Calu3 (cell line): ENCODE results near the gene HMMR. TPM values are rescaled to one million over a fixed set of nuclear protein-coding genes. Genes with fewer than 3 reads are reported as not detected.

Experiments
- BruUV-seq: library from RNA; stranded (reverse); fragments of 400-500 nt; replicated peaks from 2 replicates; lab custom pipeline; 2021; lab: Mats Ljungman, UMichigan
- CTCF ChIA-PET: fragments of 300-600 bp; sonication (Branson Sonifier 250); formaldehyde crosslinking; loops from one replicate; lab custom pipeline; 2022; ENCODE audit warnings: antibody characterized with exemption; lab: Charles Lee
- DNase-seq: peaks from one replicate; pipeline ENCODE4 v3.0.0; 2022
- H3K27ac Mint-ChIP-seq: one replicate; pipeline ENCODE4 v1.8.0; 2022; ENCODE audit warnings: mixed read lengths; ENCODE audit not compliant: unreplicated experiment
- H3K27me3 Mint-ChIP-seq: one replicate; pipeline ENCODE4 v1.8.0; 2022; ENCODE audit warnings: mixed read lengths; ENCODE audit not compliant: unreplicated experiment
- H3K36me3 Mint-ChIP-seq: one replicate; pipeline ENCODE4 v1.8.0; 2022; ENCODE audit warnings: mild to moderate bottlenecking, moderate library complexity, mixed read lengths; ENCODE audit not compliant: insufficient read depth, unreplicated experiment
- H3K4me1 Mint-ChIP-seq: one replicate; pipeline ENCODE4 v1.8.0; 2022; ENCODE audit warnings: mild to moderate bottlenecking, low read depth, mixed read lengths; ENCODE audit not compliant: unreplicated experiment
- H3K4me3 Mint-ChIP-seq: one replicate; pipeline ENCODE4 v1.8.0; 2022; ENCODE audit warnings: mild to moderate bottlenecking, low read depth, moderate library complexity, mixed read lengths; ENCODE audit not compliant: unreplicated experiment
- H3K9me3 Mint-ChIP-seq: one replicate; pipeline ENCODE4 v1.8.0; 2022; ENCODE audit warnings: low read depth, mixed read lengths; ENCODE audit not compliant: unreplicated experiment
- CTCF ChIP-seq: fragments of 200-600 bp; IDR thresholded peaks from one replicate; pipeline ENCODE4 v1.8.0; 2022; ENCODE audit warnings: antibody characterized with exemption; ENCODE audit not compliant: unreplicated experiment
- intact Hi-C: fragments of 100-400 bp; cut with micrococcal nuclease; formaldehyde crosslinking; loops from one replicate; pipeline ENCODE4 v1.10.0; 2022; ENCODE audit not compliant: unreplicated experiment
- total RNA-seq: library from RNA; stranded (reverse); gene quantifications from 2 replicates; pipeline ENCODE4 v1.2.3, GENCODE V29; 2022

HMMR gene
- total RNA-seq, 1 experiment from 2014 or later: 54.3 TPM

GRCh38 chr5:163437011-163437308 is 23.5 kb upstream of the HMMR start:
- intact Hi-C loops: loop anchor here (2.0 kb wide), 2 partner anchors 18 to 22 kb away; no protein-coding TSS in a partner anchor
- peaks cover 37% of the 10 kb centered on the region for H3K4me1 Mint-ChIP-seq
- DNase-seq: no peak
- no peak for TF ChIP-seq CTCF
- no peaks in the 10 kb centered on the region for H3K27me3 Mint-ChIP-seq
- peak overlapping the region; percentile 88 for H3K4me3 Mint-ChIP-seq
- BruUV-seq: no TSS peak
- H3K36me3 Mint-ChIP-seq: peaks cover 38% of the 10 kb centered on the region
- peak overlapping the region; percentile 82 for H3K27ac Mint-ChIP-seq
- no peaks in the 10 kb centered on the region for H3K9me3 Mint-ChIP-seq
- CTCF ChIA-PET: interaction anchor here (0.7 kb wide), 1 partner anchor 14 kb away, joined by 3 read pairs; no protein-coding TSS in a partner anchor

GRCh38 chr5:163437309-163438182 is 22.9 kb upstream of the HMMR start, which contains the start of gene CCNG1:
CCNG1 (plus strand) TSS chr5:163437595; CDS start chr5:163439257, 1,662 bp downstream.
- Mint-ChIP-seq H3K27me3 (no peaks in the 10 kb centered on the region), H3K9me3 (no peaks in the 10 kb centered on the region), H3K4me3 (peak within 1 kb of the TSS; percentile 88), H3K4me1 (peaks cover 37% of the 10 kb centered on the region), H3K27ac (peak within 1 kb of the TSS; percentile 82), H3K36me3 (peaks cover 40% of the 10 kb centered on the region)
- intact Hi-C loops: loop anchor here (2.0 kb wide), 2 partner anchors 19 to 21 kb away; no protein-coding TSS in a partner anchor
- peak; percentile 96 for DNase-seq
- CTCF ChIA-PET: interaction anchor here (0.6 to 0.9 kb wide), 4 partner anchors 14 to 301 kb away, joined by 3 to 4 read pairs (median 3); no protein-coding TSS in a partner anchor
- no peak for TF ChIP-seq CTCF
- no TSS peak for BruUV-seq

- TF ChIP-seq CTCF: no peak
- H3K9me3 Mint-ChIP-seq: no peaks in the 10 kb centered on the region
- peak overlapping the region; percentile 88 for H3K4me3 Mint-ChIP-seq
- intact Hi-C loops: no loop called here
- DNase-seq: no peak
- H3K27ac Mint-ChIP-seq: peak overlapping the region; percentile 82
- no peaks in the 10 kb centered on the region for H3K27me3 Mint-ChIP-seq
- BruUV-seq: no TSS peak
- H3K36me3 Mint-ChIP-seq: peaks cover 47% of the 10 kb centered on the region
- peaks cover 28% of the 10 kb centered on the region for H3K4me1 Mint-ChIP-seq
- CTCF ChIA-PET: interaction anchor here (0.7 to 1.0 kb wide), 2 partner anchors 21 to 475 kb away, joined by 4 to 6 read pairs; partner anchors contain the start of genes HMMR and NUDCD2
Measured at GRCh38 chr5:163439092-163439425, 21.4 kb upstream of the HMMR start.

GRCh38 chr5:163440954-163441353 is 19.5 kb upstream of the HMMR start:
- H3K4me1 Mint-ChIP-seq: peaks cover 20% of the 10 kb centered on the region
- CTCF ChIA-PET: no interaction called here
- intact Hi-C loops: no loop called here
- no TSS peak for BruUV-seq
- H3K36me3 Mint-ChIP-seq: peaks cover 59% of the 10 kb centered on the region
- no peak overlapping the region for H3K4me3 Mint-ChIP-seq
- H3K9me3 Mint-ChIP-seq: no peaks in the 10 kb centered on the region
- no peaks in the 10 kb centered on the region for H3K27me3 Mint-ChIP-seq
- H3K27ac Mint-ChIP-seq: no peak overlapping the region
- DNase-seq: no peak
- no peak for TF ChIP-seq CTCF
